GM19099 (cell line): Measurements from ENCODE around the gene SPON2.

Experiments
- POLR2A ChIP-seq: IDR thresholded peaks from 3 replicates; pipeline ENCODE4 v1.6.1; 2011; ENCODE audit warnings: low read depth; ENCODE audit not compliant: insufficient read length; ENCODE audit errors: extremely low read depth

SPON2 gene

DNA sequence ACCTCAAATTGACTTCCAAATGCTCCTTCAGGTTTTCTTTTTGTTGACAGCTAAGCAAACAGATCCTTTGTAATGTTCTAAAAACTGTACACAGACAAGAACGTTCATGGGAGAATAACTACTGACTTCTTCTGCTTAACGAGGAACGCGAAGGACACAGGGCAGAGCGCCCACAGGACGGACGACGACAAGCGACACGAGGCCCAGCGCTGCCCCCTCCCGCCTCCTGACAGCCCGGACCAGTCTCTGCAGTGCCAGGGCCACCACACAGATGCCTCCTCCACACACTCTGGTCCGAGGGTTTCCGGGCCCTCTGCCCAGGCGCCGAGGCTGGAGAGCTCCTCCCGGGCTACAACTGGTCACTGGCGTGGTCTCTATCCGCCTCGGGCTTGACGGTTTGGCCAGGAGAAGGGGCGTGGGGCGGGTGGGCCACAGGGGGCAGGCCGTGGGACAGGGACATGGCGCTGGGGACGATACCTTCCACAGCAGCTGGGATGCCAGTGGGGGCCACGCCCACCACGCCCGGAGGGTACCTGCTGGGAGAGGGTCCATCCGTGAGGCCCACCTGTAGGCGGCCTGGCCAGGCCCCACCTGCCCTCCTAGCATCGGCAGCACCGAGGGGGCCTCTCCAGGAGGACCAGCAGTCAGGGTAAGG lies 39.6 kb upstream of the SPON2 start:
- TF ChIP-seq POLR2A = no peak

DNA sequence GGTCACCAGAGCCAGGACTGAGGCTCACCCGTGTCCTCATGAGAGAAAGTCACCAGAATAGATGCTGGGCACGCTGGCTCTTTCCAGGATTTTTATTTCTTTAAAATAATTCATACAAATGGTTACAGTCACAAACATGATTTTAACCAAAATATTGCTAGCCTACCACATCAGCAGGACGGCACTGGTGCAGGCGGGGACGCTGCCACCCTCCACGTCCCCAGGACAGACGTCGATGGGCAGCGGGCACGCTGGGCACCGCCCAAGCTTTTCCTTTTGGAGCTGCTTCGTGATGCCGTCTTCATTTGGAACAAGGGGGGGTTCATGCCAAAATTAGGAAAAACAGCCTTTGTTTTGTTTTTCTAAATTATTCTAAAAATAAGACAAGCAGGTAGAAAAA lies 39.0 kb upstream of the SPON2 start:
- no peak for TF ChIP-seq POLR2A

DNA sequence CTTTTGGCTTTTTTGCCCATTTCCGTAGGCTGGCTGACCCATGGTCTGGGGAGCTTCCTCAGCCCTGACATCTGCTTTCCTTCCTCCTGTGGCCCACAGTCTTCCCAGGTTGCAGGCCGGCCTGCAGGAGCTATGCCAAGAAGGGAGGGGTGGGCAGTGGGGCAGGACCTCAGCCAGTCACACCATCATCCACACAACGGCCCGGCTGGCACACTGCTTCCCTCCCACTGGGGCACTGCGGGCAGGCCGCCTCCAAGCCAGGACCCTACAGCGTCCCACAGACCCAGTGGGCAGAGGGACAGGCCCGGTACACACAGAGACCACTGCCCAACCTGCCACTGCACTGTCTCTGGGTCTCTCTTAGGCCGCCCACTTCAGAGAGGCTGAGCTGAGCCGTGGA lies 38.6 kb upstream of the SPON2 start:
- TF ChIP-seq POLR2A = no peak

DNA sequence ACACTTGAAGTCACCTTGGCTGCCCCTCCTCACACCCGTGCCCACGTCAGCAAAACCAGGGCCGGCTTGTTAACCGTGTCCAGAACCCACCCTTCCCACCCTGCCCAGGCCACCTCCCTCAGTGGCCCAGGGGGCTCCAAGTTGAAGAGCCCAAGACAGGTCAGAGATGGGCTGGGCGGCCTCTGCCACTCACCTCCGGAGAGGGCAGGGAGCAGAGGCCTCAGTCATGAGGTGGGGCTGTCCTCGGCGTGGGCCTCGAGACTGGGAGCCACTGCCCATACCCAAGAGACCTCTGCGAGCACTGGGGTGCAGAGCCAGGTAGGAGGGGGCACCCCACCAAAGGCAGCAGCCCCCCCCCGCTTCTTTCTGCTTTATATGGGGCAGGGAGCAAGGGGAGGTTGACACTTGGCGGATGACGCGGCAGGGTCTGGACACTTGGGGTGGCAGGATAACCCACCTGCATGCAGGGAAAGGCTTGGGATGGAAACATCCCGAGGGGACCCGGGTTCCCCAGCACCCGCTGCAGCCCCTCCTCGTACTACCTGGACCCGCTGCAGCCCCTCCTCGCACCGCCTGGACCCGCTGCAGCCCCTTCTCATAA lies 38.0 kb upstream of the SPON2 start:
- no peak for TF ChIP-seq POLR2A

DNA sequence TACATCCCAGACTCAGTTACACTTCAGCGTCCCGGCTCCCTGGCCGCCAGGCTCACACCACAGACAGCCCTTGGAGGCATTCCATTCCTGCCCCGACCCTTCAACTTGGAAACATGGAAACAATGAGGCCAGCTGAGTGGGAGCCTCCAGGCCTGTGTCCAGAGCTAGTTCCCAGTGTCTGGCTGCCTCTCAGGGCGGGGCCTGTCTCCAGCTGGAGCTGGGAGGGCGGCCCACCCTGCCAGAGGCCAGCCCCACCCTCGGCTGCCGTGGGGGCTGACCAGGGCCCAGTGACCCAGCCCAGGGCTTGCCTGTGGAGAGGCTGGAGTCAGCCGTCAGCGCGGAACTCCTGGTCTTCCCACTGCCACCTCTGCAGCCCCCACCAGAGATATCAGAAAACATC lies 37.4 kb upstream of the SPON2 start:
- TF ChIP-seq POLR2A = no peak

DNA sequence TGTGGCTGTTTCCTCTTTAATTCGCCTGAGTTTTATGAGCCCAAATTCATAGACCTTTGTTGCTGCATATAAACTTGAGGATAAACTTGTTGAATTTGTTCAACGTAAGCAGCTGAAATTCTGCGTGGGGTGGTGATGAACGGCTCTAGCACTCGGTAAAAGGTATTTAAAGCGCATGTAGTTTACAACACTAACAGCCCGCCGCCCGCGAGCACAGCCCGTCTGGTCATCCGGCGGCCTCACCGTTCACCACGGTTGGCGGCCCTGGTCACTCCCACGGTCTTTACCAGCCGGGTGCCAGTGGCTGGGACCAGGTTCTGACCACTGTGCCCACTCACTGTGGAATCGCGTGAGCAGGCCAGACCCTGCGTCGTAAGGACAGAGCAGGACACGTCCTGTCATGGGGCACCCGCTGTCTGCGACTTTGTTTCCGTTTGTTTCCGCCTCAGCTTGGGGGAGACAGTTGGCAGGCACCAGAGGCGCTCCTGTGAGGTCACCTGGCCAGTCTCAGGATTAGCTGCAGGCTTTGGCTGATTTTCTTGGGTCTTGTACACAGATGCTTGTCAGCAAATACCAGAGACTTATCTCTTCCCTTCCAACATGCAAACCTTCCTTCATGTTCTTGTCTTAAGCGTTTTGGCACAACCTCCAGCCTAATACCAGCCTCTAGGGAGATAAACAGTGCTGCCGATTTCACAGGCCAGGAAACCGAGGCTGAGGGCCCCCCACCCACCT lies 36.8 kb upstream of the SPON2 start:
- no peak for TF ChIP-seq POLR2A

DNA sequence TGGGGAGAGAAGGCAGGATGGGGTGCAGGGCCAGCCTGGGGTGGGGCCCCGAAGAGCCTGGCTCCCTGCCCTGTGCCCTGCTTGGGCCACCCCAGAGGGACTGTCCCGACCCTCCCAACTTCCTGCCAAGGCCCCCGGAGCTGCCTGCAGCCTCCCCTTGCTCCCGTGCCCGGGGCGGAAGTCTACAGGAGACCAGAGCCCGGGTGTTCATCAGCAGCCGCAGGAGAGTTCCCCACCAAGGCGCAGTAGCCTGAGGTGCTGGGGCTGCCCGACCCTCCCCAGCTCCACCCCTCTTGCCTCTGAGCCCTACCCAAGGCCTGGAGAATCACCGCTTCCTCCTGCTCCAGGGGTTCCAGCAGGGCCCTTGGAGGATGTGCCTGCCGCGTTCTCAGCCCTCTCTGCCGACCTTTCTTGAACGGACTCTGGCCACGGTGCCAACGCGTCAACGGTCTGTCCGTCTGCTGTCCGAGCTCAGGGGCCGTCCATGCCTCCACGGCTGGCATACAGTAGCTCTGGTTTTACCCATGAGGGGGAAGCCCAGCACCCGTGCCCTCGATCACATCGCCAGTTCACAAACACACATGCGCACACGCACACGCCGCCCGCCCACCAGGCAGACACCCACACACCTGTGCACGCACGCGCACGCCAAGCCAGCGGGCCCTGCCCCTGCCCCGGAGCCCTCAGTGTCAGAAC lies 36.0 kb upstream of the SPON2 start:
- TF ChIP-seq POLR2A = no peak

DNA sequence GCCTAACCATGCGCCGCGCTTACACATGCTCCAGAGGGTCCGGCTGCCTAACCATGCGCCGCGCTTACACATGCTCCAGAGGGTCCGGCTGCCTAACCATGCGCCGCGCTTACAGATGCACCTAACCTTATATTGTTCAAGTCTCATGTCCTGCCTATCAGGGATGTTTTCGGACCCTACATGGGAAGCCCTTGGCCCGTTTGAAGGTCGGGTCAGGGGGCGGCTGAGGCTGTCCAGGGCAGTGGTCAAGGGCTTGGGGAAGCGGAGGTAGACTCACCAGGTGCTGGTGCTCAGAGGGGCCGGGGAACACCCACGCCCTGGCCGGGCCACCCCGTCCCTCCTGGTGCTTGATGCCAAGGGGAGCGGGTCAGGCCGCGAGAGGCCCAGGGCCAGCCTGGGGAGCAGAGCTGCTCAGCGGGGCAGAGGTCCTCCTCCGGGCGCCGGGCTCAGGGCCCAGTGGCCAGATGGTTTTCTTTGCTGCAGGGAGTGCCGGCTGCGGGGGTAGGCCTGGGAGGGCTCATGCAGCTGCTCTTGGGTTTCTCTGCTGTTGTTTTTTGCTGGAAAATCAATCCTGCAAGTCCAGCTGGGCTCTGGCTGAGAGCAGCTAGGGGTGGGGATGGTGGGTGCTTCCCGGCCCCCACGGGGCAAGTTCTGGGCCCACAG lies 35.4 kb upstream of the SPON2 start:
- TF ChIP-seq POLR2A = no peak

DNA sequence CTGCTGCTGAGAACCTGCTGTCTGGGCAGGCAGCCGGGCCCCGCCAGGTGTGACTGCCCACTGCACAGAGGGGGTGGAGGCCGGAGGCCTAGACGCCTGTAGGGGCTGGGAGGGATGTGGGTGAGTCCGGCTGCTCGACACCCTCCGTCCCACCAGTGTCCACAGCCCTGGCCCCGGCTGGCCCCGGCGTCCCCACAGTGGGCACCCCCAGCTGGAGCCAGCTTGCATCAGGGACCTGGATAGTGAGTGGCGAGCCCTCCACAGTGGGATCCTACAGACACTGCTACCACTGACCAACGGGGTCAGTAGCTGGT lies 34.7 kb upstream of the SPON2 start:
- no peak for TF ChIP-seq POLR2A

DNA sequence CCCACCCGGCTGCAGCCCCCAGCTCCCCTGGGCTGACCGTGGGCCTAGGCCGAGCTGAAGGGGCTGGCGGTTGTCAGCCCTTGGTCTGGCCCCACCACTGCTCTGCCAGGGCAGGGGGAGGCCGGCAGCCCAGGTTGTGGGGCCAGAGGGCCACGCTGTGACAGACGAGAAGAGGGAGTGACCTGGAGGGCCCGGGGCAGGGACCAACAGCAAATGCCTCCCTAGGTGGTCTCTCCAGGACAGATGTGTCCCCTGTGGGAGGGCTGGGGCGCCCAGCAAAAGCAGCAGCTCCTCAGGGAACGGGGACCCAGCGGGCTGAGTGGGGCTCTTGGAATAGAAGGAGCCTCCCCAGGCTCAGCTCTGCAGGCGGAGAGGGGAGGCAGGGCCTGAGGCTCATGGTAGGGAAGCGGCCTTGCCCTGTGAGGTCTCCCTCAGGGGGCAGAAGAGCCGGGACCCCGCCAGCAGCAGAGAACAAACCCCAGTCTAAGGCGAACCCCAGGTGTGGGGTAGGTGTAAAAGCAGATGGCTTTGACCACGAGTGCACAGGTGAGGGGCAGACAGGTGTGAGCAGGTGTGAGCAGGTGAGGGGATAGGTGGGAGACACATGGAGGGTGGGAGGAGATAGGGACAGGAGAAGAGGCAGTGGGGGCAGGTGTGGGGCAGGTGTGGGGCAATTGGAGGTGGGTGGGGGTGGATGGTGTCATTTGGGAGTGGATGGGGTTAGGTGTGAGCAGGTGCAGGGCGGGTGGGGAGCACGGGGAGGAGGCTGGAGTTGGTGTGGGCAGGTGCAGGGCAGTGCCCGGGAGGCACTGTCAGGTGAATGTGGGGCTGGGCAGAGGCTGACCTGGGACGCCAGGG lies 34.1 kb upstream of the SPON2 start:
- no peak for TF ChIP-seq POLR2A

DNA sequence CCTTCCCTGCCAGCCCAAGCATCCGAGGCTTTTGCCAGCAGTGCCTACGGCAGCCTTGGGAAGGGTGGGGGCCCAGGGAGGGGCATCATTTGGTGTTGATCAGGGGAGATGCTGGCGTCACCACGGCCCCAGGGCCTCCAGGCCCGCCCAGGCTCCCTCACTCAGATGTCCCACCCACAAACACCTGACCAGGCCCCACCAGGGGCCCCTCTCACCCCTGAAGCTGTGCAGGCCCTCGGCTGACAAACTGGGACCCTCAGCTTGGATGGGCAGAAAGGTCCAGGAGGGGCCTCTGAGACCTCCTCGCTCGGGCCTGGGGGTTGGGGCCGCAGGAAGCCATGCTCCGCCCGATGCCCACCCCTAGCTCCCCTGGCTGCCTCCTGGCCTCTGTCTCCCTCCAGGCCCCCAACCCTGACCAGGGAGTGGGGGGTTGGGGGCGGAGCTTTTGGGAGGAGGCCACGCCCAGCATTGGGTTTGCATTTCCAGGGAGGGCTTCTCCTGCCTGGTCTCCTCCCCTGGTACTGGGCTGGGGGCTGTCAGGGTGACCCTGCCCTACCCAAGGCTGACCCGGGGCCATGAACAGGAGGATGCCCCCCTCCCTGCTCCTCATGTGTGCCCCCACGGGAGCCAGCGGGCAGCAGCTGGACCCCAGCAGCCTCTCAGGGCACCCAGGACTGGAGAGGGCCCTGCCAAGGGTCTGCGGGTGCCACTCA lies 33.4 kb upstream of the SPON2 start:
- TF ChIP-seq POLR2A = no peak

DNA sequence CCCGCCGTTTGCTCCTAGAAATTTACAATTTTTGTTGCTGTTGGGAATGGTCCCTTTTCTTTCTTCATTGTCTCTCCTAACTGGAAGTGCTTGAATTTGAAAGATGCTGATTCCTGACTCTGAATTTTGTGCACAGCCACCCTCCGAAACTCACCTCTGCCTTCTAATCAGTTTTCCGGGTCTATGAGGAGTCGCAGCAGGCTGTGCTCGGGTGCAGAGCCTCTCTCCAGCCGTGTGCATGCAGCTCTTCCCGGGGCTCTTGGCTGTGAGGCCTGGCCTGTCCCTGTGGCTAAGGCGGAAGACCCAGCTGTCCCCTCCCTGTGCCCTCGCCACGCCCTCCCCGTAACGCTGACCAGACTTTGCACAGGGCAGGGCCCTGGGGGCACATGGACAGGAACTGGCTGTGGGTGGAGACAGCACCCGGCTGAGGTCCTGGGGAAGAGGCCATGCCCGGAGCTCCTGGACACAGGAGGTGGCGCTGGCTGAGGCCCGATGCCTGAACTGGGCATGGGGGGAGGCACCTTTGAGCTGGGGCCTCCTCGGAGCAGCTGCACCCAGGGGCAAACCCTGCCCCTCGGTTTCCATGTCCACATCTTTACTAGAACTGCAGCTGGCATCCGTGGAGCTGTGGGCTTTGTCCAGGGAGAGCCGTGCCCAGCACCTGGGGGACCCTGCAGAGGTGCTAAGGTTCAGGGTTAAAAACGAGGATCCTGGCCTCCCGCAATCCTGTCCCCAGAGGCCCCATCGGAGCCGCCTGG lies 32.6 kb upstream of the SPON2 start:
- TF ChIP-seq POLR2A = no peak

DNA sequence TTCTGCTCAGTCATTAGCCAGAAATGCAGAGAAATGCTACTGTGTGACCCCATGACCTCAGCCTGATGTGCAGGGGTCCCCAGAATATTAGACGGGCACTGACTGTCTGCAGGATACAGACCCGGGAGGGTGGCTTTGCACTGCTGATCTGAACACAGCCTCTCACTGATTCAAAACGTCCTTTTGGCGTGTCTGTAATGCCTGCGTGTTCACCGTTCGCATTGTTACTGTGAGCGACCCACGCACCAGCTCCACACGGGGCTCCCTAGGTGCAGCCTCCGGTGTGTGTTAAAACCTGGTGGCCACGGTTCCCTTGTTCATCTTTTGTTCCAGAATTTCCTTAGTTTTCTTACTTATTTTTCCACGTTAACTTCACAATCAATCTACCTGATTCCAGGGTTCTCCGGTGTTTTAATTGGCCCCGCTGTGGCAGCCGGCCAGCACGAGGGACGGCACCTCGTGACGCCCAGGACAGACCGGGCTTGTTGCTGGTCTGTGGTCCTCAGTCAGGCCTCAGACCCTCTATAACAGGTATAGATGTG lies 32.0 kb upstream of the SPON2 start:
- no peak for TF ChIP-seq POLR2A
